GM20431 (cell line): ENCODE results near the gene RBM34.

Experiments used
- in situ Hi-C: fragments of 300-500 bp; cut with MseI, MboI; formaldehyde crosslinking; loops from one replicate; pipeline ENCODE4 v1.15.0; 2020; ENCODE audit warnings: low sequenced_read_pairs; ENCODE audit not compliant: unreplicated experiment

RBM34 gene

DNA sequence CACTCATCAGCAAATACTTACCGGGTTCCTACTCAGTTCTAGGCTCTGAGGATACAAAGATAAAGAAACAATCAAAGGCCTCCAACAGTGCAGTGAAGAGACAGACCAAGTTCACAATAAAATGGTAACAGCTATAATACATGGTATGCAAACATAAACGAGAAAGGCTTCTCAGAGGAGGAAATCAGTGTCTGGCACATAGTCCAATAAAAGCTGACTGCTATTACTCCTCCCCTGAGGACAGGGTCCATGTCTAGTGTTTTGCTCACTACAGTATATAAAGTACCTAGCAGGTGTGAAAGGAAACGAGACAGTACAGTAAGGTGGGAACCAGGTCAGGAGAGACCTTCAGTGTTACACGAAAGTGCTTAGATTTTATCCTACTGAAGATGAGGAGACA lies 4.3 kb downstream of the RBM34 start:
- in situ Hi-C loops, result no loop called here

DNA sequence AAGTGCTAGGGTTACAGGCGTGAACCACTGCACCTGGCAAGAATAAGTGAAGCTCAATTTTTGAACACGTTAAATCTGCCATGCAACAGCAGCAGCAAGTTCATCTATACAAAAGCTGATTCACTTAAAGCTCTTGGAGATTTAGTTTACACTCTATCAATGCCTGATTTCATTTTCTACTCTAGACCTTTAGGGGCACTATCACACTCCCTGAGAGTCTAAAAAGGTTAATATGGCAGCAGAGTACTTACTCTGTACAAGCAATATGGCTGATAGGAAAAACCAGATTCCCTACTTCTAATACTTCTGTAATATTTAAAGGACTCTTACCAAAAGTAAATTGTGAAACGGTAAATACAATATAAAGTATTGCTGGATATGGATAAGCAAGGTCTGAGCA lies 4.8 kb downstream of the RBM34 start:
- in situ Hi-C loops, result no loop called here

GRCh38 chr1:235152235-235152634 lies 8.8 kb downstream of the RBM34 start:
- in situ Hi-C loops, result no loop called here

- in situ Hi-C loops, result no loop called here
Observed at GRCh38 chr1:235151033-235151432, 10.0 kb downstream of the RBM34 start.

DNA sequence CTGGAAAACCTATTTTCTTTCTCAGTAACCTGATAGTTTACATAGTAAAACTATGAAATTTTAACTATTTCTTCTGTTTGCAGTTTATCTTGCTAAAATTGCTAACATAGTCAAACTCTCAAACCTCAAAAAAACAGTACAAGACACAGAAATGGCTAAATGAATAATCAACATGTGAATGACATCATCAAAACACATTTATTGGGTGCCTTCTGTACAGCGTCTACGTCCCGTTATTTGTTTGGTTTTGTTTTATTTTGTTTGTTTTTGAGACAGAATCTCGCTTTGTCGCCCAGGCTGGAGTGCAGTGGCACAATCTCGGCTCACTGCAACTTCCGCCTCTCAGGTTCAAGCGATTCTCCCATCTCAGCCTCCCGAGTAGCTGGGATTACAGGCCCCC lies 11.2 kb downstream of the RBM34 start:
- in situ Hi-C loops, result no loop called here

GRCh38 chr1:235147269-235147668 lies 13.8 kb downstream of the RBM34 start:
- in situ Hi-C loops, result no loop called here

- in situ Hi-C loops, result no loop called here
Observed at GRCh38 chr1:235145639-235146038, 15.4 kb downstream of the RBM34 start.

DNA sequence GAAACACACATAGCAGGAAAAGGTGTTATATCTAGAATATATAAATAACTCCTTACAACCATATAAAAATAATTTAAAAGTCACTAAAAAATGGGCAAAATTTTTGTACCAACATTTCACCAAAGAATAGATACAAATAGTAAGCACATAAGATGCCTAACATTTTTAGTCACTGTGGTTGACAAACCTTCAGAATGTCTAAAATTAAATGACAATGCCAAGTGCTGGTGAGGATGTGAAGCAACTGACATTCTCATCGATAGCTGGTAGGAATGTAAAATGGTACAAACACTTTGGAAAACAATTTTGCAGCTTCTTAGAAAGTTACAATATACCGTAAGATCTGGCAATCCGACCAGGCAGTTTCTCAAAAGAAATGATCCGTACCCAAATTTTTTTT lies 18.1 kb downstream of the RBM34 start:
- in situ Hi-C loops, result no loop called here

DNA sequence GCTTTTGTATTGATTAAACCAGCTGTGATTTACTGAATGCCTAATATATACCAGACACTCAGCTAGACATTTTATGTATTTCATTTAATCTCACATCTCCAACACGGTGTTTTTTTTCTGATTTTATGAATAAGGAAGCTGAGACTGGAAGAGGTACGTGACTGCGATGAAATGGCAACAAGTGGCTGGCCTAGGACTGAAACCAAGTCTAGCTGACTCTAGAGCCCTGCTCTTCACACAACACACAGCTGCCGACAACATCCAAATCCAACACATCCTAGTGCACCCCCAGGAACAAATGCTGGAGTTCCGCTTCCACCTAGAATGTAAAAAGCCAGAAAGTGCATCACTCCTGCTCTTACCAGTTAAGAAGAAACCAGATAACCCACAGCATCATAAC lies 21.7 kb downstream of the RBM34 start:
- in situ Hi-C loops, result no loop called here

- in situ Hi-C loops, result no loop called here
Observed at GRCh38 chr1:235138821-235139220, 22.2 kb downstream of the RBM34 start.

DNA sequence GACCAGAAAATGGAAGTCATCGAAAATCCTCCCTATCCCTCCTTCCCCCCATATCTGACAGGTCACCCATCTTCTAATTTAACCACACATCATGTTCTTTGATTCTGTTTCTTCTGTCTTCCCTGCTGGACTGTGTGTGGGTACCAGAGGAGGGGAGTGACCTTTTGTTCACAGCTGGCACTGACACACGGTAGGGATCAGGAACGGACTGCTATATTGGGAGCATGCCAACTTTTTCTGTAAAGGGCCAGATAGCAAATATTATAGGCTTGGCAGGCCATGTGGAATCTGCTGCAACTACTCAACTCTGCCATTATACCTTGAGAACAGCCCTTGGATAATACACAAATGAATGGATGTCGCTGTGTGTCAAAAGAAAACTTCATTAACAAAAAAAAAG lies 24.9 kb downstream of the RBM34 start:
- in situ Hi-C loops, result no loop called here

GRCh38 chr1:235134171-235134570 lies 26.9 kb downstream of the RBM34 start:
- in situ Hi-C loops, result no loop called here

GRCh38 chr1:235133086-235133485 lies 28.0 kb downstream of the RBM34 start:
- in situ Hi-C loops, result no loop called here

- in situ Hi-C loops, result no loop called here
Observed at GRCh38 chr1:235131961-235132360, 29.1 kb downstream of the RBM34 start.

GRCh38 chr1:235130766-235131270 lies 30.2 kb downstream of the RBM34 start:
- in situ Hi-C loops, result no loop called here

DNA sequence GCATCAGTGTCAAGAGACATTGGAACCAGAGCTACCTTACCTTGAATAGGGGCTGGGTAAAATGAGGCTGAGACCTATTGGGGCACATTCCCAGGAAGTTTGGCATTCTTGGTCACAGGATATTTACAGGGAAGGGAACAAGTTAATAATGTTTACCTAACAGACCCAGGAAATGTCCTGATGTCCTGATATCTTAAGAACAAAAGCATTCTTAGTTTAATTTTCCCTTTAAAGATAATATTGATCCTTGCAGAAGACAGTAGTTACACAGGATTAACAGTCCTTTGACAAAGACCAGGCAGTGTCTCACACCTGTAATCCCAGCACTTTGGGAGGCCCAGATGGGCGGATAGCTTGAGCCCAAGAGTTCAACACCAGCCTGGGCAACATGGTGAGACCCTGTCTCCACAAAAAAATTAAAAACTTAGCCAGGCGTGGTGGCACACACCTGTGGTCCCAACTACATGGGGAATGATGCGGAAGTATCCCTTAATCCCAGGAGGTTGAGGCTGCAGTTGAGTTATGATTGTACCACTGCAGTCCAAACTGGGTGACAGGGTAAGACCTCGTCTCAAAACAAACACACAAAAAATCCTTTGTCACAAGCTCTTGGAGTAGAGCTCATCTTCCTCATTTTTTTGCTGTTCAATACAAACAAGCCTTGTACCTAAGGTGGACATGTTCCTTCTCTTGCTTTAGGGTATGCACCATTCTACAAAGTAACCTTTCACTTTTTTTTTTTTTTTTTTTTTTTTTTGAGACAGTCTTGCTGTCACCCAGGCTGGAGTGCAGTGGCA lies 31.1 kb downstream of the RBM34 start:
- in situ Hi-C loops, result no loop called here

DNA sequence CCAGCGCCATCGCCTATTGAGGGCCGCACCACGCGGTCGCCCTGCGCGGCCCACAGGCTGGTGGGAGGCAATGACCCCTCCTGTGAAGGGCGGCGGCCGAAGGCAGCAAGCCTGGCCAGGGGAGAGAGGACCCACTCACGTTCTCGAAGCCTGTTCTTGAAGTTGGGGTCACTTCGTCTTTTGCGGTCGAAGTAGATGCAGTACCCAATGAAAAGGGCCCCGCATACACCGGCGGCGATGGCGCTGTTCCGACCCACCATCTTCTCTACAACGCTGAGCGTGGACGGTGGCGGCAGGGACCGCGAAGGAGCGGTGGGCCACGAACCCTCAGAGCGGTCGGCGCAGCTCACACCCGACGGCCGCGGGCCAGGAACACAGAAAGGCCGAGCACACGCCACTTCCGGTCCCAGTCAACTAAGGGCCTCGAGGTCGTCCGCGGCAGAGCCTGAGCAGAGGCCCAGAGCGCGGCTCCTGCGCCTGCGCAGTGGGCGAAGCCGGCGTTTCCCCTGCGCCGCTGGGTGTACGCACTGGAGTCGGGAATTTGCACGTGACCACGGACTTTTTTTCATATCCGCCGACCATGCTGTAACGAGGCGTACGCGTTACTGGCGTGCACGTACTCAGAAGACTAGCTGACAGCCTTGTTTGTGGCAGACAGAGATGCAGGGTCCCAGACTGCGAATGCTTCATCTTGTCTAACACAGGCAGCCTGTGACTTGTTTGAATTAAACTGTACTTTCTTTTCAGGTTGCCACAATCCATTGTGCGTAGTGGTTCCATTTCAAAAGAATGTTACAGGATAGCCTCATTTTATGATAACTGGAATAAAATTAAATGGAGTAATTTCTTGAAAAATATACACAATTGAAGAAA lies 32.4 kb downstream of the RBM34 start, which contains the start of gene TOMM20:
TOMM20 (minus strand) TSS at position 382 of the 873 bp plus-strand sequence; CDS start at position 260, 122 bp downstream.
- in situ Hi-C loops, result no loop called here

GRCh38 chr1:235127732-235128455 lies 33.2 kb downstream of the RBM34 start:
- in situ Hi-C loops, result no loop called here

DNA sequence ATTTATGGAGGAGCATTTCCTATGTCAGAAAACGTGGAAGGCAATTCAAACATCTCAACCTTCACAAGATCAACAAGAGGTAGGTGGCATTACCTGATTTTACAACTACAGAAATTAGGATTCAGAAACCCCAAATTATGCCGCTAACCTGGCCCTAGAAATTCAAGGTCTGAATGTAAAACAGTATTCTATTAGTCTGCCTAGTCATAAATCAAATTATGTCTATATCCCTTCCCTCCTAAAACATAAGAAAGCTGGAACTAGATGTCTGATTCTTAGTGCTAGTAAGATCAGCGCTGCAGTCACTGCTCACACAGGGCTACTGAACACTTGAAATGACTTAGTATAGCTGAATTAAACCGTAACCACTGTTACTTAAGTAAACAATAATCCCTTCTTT lies 33.8 kb downstream of the RBM34 start:
- in situ Hi-C loops, result no loop called here

GRCh38 chr1:235124665-235125064 lies 36.4 kb downstream of the RBM34 start:
- in situ Hi-C loops, result loop anchor here (25.0 kb wide), 1 partner anchor 288 kb away; no protein-coding TSS in a partner anchor
